Stomach smooth muscle (tissue), 2 donors: ENCODE results near the gene ARMC3.
"Not testable (repeated sequence)": the region's sequence is repeated elsewhere in the genome, so short reads cannot be mapped to it uniquely, and the experiment has no call there.

Experiments
- H3K27ac ChIP-seq: one replicate; pipeline ENCODE4 v1.7.0; 2013; ENCODE audit warnings: mild to moderate bottlenecking, low read length, inconsistent platforms
- H3K27me3 ChIP-seq, 2 donors: one replicate each; pipeline ENCODE4 v1.7.0; 2013; ENCODE audit warnings: low read length in 2 of 2; ENCODE audit not compliant: insufficient read depth in 2 of 2, control insufficient read depth in 1 of 2
- H3K36me3 ChIP-seq, 2 donors: one replicate each; pipeline ENCODE4 v1.7.0; 2013; ENCODE audit warnings: low read length in 2 of 2; ENCODE audit not compliant: control insufficient read depth in 2 of 2, insufficient read depth in 2 of 2
- H3K4me1 ChIP-seq: one replicate; pipeline ENCODE4 v1.7.0; 2013; ENCODE audit warnings: low read length; ENCODE audit not compliant: control insufficient read depth, insufficient read depth
- H3K4me3 ChIP-seq, 2 donors: one replicate each; pipeline ENCODE4 v1.7.0; 2013; ENCODE audit warnings: low read length in 2 of 2
- H3K9ac ChIP-seq, 2 donors: one replicate each; pipeline ENCODE4 v1.7.0; 2013; ENCODE audit warnings: low read length in 2 of 2, mild to moderate bottlenecking in 1 of 2
- H3K9me3 ChIP-seq, 2 donors: one replicate each; pipeline ENCODE4 v1.7.0; 2013; ENCODE audit warnings: low read length in 2 of 2; ENCODE audit not compliant: control insufficient read depth in 2 of 2
- donor health status: healthy.
- donor health status: Pancreatic carcinoma.

The ARMC3 gene, protein sequence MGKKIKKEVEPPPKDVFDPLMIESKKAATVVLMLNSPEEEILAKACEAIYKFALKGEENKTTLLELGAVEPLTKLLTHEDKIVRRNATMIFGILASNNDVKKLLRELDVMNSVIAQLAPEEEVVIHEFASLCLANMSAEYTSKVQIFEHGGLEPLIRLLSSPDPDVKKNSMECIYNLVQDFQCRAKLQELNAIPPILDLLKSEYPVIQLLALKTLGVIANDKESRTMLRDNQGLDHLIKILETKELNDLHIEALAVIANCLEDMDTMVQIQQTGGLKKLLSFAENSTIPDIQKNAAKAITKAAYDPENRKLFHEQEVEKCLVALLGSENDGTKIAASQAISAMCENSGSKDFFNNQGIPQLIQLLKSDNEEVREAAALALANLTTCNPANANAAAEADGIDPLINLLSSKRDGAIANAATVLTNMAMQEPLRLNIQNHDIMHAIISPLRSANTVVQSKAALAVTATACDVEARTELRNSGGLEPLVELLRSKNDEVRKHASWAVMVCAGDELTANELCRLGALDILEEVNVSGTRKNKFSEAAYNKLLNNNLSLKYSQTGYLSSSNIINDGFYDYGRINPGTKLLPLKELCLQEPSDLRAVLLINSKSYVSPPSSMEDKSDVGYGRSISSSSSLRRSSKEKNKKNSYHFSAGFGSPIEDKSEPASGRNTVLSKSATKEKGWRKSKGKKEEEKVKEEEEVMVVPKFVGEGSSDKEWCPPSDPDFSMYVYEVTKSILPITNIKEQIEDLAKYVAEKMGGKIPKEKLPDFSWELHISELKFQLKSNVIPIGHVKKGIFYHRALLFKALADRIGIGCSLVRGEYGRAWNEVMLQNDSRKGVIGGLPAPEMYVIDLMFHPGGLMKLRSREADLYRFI

DNA sequence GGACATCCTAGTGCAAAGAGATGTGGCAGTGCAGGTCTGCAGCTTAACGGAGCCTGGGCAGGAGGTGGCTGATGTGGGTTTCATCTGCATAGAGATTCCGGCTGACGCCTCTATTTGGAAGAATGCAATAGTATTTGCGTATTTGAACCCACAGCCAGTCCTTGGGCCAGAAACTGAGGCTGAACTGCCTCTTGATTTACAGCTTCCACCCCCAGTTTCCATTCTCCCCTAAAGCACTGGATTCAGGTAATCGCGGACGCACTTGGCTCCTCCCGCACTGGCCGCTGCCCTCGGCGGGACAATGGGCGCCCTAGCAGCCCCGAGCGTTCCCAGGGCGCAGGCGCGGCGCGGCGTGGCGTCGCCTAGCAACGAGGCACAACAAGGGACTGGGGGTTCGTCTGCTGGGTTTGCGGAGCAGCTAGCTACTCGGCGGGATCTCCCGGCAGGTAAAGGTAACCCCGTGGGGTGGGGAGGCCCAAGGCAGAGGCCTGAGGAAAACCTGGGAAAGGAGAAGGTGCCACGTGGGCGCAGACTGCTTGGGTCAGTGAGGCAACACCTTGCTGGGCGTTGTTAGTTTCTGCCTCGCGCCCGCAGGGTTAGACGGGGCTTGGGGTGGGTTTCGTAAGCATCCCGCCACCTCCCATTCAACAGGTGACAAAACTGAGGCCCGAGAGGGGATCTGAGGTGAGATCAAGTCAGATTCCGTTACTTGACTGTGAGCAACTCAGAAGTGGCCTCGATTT is at the start of gene ARMC3:
ARMC3 (plus strand) TSS at position 393 of the 743 bp plus-strand sequence. CDS start 3,944 bp downstream, outside the sequence.
- Histone ChIP-seq H3K27ac (no peak within 1 kb of the TSS), H3K36me3 (no peaks in the 10 kb centered on the region), H3K9ac (peak within 1 kb of the TSS in 1 of 2 donors; percentile 29), H3K9me3 (no peaks in the 10 kb centered on the region), H3K4me1 (no peaks in the 10 kb centered on the region), H3K4me3 (peak within 1 kb of the TSS; percentile 24 to 72), H3K27me3 (peaks cover 0 to 4% of the 10 kb centered on the region in 2 donors)

- peaks cover 0 to 2% of the 10 kb centered on the region in 2 donors for H3K27me3 ChIP-seq
- no peak overlapping the region for H3K27ac ChIP-seq
- no peaks in the 10 kb centered on the region for H3K36me3 ChIP-seq
- H3K4me3 ChIP-seq: no peak overlapping the region
- no peak overlapping the region for H3K9ac ChIP-seq
- no peaks in the 10 kb centered on the region for H3K9me3 ChIP-seq
- H3K4me1 ChIP-seq: no peaks in the 10 kb centered on the region
Measured at GRCh38 chr10:22891797-22892196, 36.1 kb upstream of the ARMC3 start.

DNA sequence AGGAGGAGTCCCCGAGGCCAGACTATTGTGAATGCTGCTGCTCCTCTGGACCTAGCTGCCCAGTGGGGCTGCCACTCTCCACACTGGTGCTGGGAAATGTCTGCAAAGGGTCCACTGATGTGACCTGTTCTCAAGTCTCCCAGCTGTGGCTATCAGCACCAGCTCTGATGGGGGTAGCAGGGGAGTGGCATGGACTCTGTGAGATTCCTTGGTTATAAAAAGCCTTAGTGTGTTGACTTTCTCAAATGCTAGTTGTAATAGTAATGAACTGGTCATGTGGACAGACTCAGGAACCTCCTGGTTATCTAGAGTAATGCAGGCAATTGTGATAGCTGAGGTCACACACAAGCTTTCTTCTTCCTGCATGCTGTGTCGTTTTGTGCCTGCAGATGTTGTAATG is 34.1 kb upstream of the ARMC3 start:
- H3K4me1 ChIP-seq: no peaks in the 10 kb centered on the region
- H3K4me3 ChIP-seq: no peak overlapping the region
- no peak overlapping the region for H3K27ac ChIP-seq
- H3K27me3 ChIP-seq: peaks cover 0 to 2% of the 10 kb centered on the region in 2 donors
- no peak overlapping the region for H3K9ac ChIP-seq
- H3K36me3 ChIP-seq: no peaks in the 10 kb centered on the region
- no peaks in the 10 kb centered on the region for H3K9me3 ChIP-seq

GRCh38 chr10:22894714-22895113 is 33.1 kb upstream of the ARMC3 start:
- Histone ChIP-seq H3K4me3 (no peak overlapping the region), H3K4me1 (no peaks in the 10 kb centered on the region), H3K27me3 (peaks cover 0 to 2% of the 10 kb centered on the region in 2 donors), H3K9ac (no peak overlapping the region), H3K27ac (no peak overlapping the region), H3K9me3 (no peaks in the 10 kb centered on the region), H3K36me3 (no peaks in the 10 kb centered on the region)

DNA sequence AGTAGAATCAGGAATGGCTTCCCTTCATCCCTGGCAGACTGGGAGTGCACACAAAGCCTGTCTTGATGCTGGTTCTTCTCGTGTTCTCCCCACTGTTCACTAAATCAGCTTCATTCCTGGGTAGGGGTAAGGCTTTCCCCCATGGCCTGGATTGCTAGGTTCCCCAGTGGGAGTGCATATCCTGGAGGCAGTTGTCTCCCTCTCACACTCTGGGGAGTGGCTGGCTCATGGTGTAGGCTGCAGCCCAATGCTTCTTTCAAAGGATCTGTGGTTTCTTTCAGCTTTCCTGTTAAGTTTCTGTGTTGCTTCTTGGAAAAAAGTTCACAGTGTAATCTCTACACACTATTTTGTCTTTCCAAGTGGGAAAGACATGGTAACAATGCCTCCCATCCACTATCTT is 32.6 kb upstream of the ARMC3 start:
- Histone ChIP-seq H3K4me1 (no peaks in the 10 kb centered on the region), H3K4me3 (no peak overlapping the region), H3K27me3 (peaks cover 0 to 2% of the 10 kb centered on the region in 2 donors), H3K9me3 (no peaks in the 10 kb centered on the region), H3K36me3 (no peaks in the 10 kb centered on the region), H3K27ac (no peak overlapping the region), H3K9ac (no peak overlapping the region)

DNA sequence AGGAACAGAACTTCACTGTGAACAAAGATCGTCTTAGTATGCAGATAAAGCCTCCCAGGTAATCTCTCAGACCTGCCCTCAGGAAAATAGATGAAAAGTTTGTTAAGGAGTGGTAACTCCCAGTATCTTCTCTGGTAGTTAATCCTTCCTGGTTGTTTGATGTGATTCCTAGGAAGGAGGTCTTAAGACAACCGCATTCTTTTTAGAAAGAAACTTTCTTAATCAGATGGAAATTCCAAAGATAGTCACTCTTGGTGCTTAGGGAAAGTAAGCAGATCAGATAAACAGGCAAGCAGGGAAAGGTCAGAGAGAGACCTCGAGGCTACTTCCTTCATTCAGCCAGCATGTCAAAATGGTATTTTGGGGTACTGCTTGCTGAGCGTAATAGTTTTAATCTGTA is 30.5 kb upstream of the ARMC3 start:
- Histone ChIP-seq H3K27ac (no peak overlapping the region), H3K9me3 (no peaks in the 10 kb centered on the region), H3K4me3 (no peak overlapping the region), H3K4me1 (no peaks in the 10 kb centered on the region), H3K27me3 (peaks cover 0 to 2% of the 10 kb centered on the region in 2 donors), H3K36me3 (no peaks in the 10 kb centered on the region), H3K9ac (no peak overlapping the region)

DNA sequence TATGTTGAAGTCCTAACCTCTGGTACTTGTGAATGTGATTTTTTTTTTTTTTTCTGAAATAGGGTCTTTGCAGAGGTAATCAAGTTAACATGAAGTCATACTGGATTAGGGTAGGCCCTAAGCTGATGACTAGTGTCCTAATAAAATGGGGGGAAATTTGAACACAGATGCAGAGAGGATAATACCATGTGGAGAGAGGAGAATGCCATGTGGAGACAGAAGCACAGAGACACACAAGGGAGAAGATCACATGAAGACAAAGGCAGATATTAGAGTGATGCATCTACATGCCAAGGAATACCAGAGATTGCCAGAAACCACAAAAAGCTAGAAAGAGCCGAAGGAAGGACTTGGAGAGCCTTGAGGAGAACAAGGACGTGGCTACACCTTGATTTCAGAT is 28.5 kb upstream of the ARMC3 start:
- Histone ChIP-seq H3K9me3 (no peaks in the 10 kb centered on the region), H3K4me1 (no peaks in the 10 kb centered on the region), H3K27me3 (peaks cover 0 to 2% of the 10 kb centered on the region in 2 donors), H3K27ac (no peak overlapping the region), H3K4me3 (no peak overlapping the region), H3K36me3 (no peaks in the 10 kb centered on the region), H3K9ac (no peak overlapping the region)

- Histone ChIP-seq H3K36me3 (no peaks in the 10 kb centered on the region), H3K9ac (no peak overlapping the region), H3K4me3 (no peak overlapping the region), H3K27me3 (peaks cover 0 to 2% of the 10 kb centered on the region in 2 donors), H3K9me3 (no peaks in the 10 kb centered on the region), H3K27ac (no peak overlapping the region), H3K4me1 (no peaks in the 10 kb centered on the region)
Measured at GRCh38 chr10:22899775-22900174, 28.1 kb upstream of the ARMC3 start.

- no peak overlapping the region for H3K4me3 ChIP-seq
- H3K4me1 ChIP-seq: no peaks in the 10 kb centered on the region
- H3K9ac ChIP-seq: no peak overlapping the region
- no peak overlapping the region for H3K27ac ChIP-seq
- H3K9me3 ChIP-seq: no peaks in the 10 kb centered on the region
- no peaks in the 10 kb centered on the region for H3K27me3 ChIP-seq
- H3K36me3 ChIP-seq: no peaks in the 10 kb centered on the region
Measured at GRCh38 chr10:22900841-22901601, 26.8 kb upstream of the ARMC3 start.

GRCh38 chr10:22902147-22902546 is 25.7 kb upstream of the ARMC3 start:
- H3K4me3 ChIP-seq, H3K9me3 ChIP-seq, H3K36me3 ChIP-seq, H3K27ac ChIP-seq, H3K27me3 ChIP-seq, H3K4me1 ChIP-seq, H3K9ac ChIP-seq: not testable (repeated sequence)
